Measurements from ENCODE around the gene VLDLR.

VLDLR gene

DNA sequence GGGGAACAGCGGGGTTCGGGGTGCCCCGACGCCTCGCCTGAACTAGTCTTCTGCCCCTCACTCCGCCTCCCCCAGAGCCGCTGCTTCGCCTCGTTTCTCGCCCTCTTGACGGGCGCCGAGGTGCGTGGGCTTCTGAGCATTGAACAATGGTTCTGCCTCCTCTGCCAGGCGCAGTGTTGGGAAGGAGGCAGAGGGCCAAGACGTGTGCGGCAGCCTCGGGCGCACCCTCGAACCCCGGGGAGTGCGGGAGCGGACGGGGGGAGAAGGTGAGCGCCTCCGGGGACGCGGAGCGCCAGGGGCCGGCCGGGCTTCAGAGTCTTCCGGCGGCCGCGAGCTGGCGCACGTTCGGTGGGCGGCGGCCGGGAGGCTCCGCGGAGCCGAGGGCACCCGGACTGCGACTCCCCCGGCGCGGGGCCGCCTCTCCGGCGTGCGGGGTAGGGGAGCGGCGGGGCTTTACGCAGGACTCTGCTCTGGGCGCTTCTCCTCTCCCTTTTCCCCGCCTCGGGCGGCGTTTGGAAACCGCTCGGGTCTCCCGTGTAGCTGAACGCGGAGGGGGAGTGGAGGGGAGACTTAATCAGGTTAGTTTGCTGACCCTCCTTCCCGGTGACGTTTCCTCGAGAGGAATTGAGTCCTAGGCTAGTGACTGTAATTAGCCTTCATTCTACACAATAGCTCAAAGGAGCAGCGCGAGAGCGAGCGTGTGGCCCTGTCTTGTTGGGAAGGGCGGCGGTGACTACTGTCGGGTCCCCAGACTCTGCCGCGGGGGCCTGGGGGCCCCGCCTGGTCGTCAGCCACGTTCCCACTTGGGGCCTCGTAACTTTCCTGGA lies 1.1 kb downstream of the VLDLR start:
- DNase-seq = peak in 1 of 2 donors; percentile 12

GRCh38 chr9:2623288-2624050 lies 1.9 kb downstream of the VLDLR start:
- no peak for DNase-seq

GRCh38 chr9:2624051-2624682 lies 2.6 kb downstream of the VLDLR start:
- no peak for DNase-seq

DNA sequence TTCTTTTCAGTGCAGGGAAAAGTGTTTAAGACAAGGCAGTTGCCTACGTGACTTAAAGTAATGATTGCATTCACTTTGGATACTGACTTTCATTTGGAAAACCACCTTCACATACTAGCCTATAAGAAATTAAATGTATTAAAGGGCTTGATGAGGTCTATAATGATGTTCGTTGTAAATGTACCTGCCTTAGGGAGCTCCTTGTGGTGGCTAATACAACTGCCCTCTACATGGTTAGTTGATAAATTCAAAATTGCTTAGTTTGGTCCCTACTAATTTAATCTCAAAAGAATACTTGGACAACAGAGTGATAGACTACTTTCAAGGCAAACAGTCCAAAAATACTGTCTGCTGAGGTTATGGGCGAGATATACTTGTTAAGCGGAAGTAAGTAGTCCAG lies 3.8 kb downstream of the VLDLR start:
- DNase-seq = no peak

GRCh38 chr9:2628919-2629318 lies 7.3 kb downstream of the VLDLR start:
- DNase-seq = no peak

DNA sequence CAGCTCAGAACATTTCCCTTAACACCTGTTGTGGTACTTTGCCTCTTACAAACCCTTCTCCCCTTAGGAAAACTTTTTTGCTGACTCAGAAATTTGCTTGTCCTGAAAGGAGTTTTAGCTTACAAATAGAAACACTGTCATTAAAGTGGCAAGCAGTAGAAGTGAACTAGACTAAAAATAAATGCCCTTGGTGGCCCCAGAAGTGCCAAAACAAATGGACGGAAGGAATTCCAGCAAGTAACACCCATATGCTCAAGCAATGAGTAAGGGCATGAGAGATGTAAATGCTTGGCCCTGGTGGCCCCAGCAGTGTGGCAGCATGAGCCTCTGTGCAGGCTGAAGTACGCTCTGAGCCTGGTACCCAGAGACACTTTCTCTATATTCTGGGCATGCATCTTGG lies 8.6 kb downstream of the VLDLR start:
- no peak for DNase-seq

- no peak for DNase-seq
Measured at GRCh38 chr9:2631263-2631662, 9.7 kb downstream of the VLDLR start.

DNA sequence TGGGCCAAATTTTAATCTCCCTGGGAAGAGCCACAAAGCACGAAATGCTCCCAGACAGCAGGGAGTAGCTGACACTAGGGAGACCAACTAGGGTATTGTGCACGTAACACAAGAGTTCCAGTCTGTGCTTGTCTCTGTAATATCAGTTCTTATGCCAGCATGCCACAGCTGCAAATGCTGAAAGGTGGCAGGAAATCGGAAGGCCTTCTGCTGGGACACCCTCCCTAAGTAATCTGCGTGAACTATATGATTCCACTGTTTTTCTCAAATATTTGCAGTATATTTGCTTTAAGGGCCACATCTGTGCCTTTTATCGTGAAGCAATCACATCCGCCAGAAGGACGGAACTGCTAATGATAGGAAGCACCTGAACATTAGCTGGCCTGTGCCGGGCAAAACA lies 12.6 kb downstream of the VLDLR start:
- DNase-seq = no peak

GRCh38 chr9:2634818-2635217 lies 13.2 kb downstream of the VLDLR start:
- DNase-seq = no peak

DNA sequence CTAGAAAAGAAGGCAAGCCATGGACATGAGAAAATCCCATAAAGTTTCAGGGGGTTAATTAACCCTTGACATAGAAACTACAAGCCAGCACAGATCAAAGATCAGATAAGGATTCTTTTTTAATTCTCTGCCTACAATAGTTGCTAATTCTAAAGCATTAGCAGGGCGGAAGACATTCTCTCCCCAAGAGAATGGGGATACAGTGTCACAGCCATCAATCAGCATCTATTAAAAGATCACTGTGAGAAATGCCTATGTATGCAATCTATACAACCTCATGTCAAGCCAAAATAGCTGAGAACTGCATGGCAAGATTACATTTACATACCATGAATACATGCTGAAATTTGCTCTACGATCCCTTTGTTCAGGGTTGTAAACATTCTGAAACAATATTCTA lies 14.3 kb downstream of the VLDLR start:
- DNase-seq = no peak

DNA sequence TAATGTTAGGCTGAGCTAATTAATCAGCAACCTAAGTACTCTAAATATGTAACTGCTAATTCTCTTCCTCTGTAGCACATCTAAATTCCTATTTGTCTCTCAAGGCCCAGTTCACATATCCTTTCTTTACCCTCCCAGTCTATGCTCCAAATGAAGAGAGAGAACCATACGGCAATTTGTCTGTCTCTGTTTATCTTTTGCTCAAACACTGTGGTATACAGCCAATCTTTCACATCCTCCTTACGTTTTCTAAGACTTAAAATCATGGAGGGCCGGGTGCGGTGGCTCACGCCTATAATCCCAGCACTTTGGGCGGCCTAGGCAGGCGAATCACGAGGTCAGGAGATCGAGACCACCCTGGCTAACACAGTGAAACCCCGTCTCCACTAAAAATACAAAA lies 15.8 kb downstream of the VLDLR start:
- DNase-seq = no peak

DNA sequence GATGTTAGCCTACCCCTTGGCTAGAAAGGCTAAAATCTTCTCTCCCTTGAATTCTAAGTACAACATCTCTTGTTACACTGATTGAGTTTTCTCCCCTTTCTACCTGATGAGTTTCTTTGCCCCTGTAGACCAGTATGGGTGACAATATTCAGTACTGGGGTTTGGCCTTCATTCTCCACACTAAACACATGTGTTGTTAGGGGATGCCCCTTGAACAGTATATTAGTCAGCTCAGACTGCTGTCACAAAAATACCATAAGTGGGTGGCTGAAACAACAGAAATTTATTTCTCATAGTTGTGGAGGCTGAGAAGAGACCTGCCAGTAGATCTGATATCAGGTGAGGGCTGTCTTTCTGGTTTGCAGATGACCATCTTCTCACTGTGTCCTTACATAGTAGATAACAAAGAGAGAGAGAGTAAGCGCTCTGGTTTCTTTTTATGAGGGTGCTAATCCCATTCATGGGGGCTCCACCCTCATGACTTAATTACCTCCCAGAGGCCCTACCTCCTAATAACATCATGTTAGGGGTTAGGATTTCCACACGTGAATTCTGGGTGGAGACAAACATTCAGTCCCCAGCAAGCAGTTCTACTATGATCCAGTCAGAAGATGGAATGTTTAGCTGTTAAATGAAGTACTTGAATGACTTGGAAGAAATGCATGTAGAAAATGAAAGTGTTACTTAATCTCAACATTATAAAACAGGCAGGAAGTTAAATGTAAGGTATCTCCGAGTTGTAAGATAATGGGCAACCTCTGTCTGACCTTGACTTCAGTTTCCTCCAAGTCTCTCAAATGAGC lies 17.5 kb downstream of the VLDLR start:
- DNase-seq = no peak

GRCh38 chr9:2639786-2640185 lies 18.2 kb downstream of the VLDLR start:
- DNase-seq = no peak

DNA sequence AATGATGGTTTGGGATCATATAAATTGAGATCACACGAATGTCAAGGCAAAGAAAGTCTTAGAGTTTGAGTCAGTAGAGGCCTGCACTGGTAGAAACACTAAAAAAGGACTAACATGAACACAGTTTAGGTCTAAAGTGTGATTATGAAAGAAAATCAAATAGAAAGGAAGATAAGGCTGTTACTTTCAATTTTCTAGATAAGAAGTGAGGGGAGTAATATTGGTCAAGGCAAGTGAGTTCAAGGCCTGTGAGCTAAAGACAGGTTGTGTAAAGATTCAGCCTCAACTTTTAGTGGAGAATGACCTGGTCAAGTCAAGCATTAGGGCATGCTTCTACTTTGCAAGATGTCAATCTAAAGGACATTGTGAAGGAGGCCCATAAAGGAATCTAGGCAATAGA lies 19.0 kb downstream of the VLDLR start:
- DNase-seq = no peak

- DNase-seq = no peak
Measured at GRCh38 chr9:2641033-2641432, 19.4 kb downstream of the VLDLR start.

- no peak for DNase-seq
Measured at GRCh38 chr9:2642068-2642467, 20.5 kb downstream of the VLDLR start.

- no peak for DNase-seq
Measured at GRCh38 chr9:2645569-2645968, 24.0 kb downstream of the VLDLR start.

- peak in 1 of 2 donors; percentile 48 for DNase-seq
Measured at GRCh38 chr9:2655411-2655901, 33.9 kb downstream of the VLDLR start.

DNA sequence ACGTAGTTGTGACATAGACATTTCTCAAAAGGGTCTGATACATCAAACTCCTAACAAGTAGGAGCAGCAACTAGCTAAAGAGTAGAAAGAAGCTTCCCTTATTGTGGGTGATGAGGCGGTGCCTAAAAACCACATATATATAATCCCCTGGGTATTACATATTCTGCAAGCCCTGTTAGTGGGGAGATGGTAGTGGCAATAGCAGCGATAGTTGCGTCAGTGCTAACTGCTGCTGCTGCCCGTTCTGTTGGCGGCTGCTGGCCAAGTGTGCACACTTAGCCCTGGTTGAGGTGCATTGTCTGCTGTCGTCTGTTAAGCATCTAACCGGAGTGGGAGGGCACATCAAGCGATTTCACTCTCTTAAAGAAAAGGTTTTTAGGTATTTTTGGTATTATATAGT lies 35.8 kb downstream of the VLDLR start:
- peak; percentile 4 to 37 for DNase-seq

DNA sequence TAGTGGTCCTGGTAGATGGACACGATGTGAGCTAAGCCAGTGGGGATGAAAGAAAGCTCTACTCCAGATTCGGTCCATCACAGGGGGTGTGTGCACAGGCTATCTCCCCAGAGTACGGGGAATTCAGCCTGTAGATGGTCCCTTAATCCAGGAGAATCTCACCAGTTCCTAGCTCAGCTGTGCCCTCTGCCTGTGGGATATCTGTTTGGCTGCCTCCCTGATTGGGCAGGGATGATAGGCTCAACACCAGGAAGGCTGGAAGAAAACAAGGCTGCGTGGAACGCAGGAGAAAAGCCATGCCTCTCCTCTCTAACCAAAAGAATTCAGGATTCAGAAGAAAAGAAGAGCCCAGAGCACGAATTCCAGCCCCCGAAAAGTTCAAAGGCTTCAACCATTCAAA lies 40.9 kb downstream of the VLDLR start:
- no peak for DNase-seq

GRCh38 chr9:2663461-2664173 lies 42.0 kb downstream of the VLDLR start:
- DNase-seq = no peak
